IPS-20b (cell line): ENCODE data around the gene MEGF11.

Experiments
- H3K27ac ChIP-seq: one replicate; pipeline ENCODE4 v1.5.1; 2013; ENCODE audit warnings: low read length
- H3K27me3 ChIP-seq: 2 replicates; pipeline ENCODE4 v1.6.1; 2013; ENCODE audit warnings: mild to moderate bottlenecking, low read length, inconsistent platforms; ENCODE audit not compliant: insufficient read depth
- H3K36me3 ChIP-seq: 2 replicates; pipeline ENCODE4 v1.6.1; 2013; ENCODE audit warnings: low read depth, mild to moderate bottlenecking, inconsistent platforms, low read length, moderate library complexity; ENCODE audit not compliant: insufficient read depth
- H3K4me1 ChIP-seq: 2 replicates; pipeline ENCODE4 v1.6.1; 2013; ENCODE audit warnings: mild to moderate bottlenecking, control low read depth, inconsistent platforms, low read length, moderate library complexity; ENCODE audit not compliant: insufficient read depth
- H3K4me3 ChIP-seq: 2 replicates; pipeline ENCODE4 v1.5.1; 2013; ENCODE audit warnings: mild to moderate bottlenecking, low read length, inconsistent platforms
- H3K9ac ChIP-seq: 2 replicates; pipeline ENCODE4 v1.6.1; 2013; ENCODE audit warnings: low read depth, mild to moderate bottlenecking, inconsistent platforms, low read length, moderate library complexity
- H3K9me3 ChIP-seq: 2 replicates; pipeline ENCODE4 v1.6.1; 2013; ENCODE audit warnings: mild to moderate bottlenecking, low read depth, low read length, inconsistent platforms; ENCODE audit not compliant: insufficient read depth

MEGF11 gene

DNA sequence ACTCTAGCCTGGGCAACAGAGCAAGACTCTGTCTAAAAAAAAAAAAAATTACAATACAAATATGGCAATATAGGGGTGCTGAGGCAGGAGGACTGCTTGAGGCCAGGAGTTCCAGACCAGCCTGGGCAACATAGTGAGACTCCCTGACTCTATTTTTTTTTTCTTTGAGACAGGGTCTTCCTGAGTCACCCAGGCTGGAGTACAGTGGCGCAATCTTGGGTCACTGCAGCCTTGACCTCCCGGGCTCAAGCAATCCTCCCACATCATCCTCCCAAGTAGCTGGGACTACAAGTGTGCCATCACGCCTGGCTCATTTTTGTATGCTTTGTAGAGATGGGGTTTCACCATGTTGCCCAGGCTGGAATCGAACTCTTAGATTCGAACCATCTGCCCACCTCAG, 401.6 kb downstream of the MEGF11 start:
- H3K27ac ChIP-seq, result no peak overlapping the region
- H3K9ac ChIP-seq, result no peak overlapping the region
- no peak overlapping the region for H3K4me3 ChIP-seq
- H3K27me3 ChIP-seq, result no peaks in the 10 kb centered on the region
- H3K4me1 ChIP-seq, result no peaks in the 10 kb centered on the region
- no peaks in the 10 kb centered on the region for H3K36me3 ChIP-seq
- H3K9me3 ChIP-seq, result no peaks in the 10 kb centered on the region

GRCh38 chr15:65847989-65848388, 405.6 kb downstream of the MEGF11 start:
- H3K36me3 ChIP-seq, result no peaks in the 10 kb centered on the region
- no peaks in the 10 kb centered on the region for H3K9me3 ChIP-seq
- no peaks in the 10 kb centered on the region for H3K27me3 ChIP-seq
- H3K27ac ChIP-seq, result no peak overlapping the region
- no peak overlapping the region for H3K4me3 ChIP-seq
- H3K9ac ChIP-seq, result no peak overlapping the region
- H3K4me1 ChIP-seq, result no peaks in the 10 kb centered on the region

GRCh38 chr15:65845826-65846519, 407.6 kb downstream of the MEGF11 start:
- no peak overlapping the region for H3K27ac ChIP-seq
- H3K9ac ChIP-seq, result no peak overlapping the region
- no peaks in the 10 kb centered on the region for H3K36me3 ChIP-seq
- no peaks in the 10 kb centered on the region for H3K9me3 ChIP-seq
- no peaks in the 10 kb centered on the region for H3K4me1 ChIP-seq
- no peak overlapping the region for H3K4me3 ChIP-seq
- H3K27me3 ChIP-seq, result no peaks in the 10 kb centered on the region
